ENCODE data around the gene CSNK1G2.

The CSNK1G2 gene

GRCh38 chr19:1967087-1967608 lies 26.2 kb downstream of the CSNK1G2 start:
- no peak for DNase-seq (ENCODE audit: low read depth in 3 of 3, low spot score in 1 of 3)

GRCh38 chr19:1968279-1969175 lies 27.6 kb downstream of the CSNK1G2 start:
- no peak for DNase-seq (ENCODE audit: low read depth in 3 of 3, low spot score in 1 of 3)

GRCh38 chr19:1969176-1970002 lies 28.4 kb downstream of the CSNK1G2 start:
- no peak for DNase-seq (ENCODE audit: low read depth in 3 of 3, low spot score in 1 of 3)

GRCh38 chr19:1970003-1970805 lies 29.2 kb downstream of the CSNK1G2 start:
- DNase-seq (ENCODE audit: low read depth in 3 of 3, low spot score in 1 of 3), result no peak

- no peak for DNase-seq (ENCODE audit: low read depth in 3 of 3, low spot score in 1 of 3)
Measured at GRCh38 chr19:1970806-1971502, 30.0 kb downstream of the CSNK1G2 start.

GRCh38 chr19:1974381-1975161 lies 33.6 kb downstream of the CSNK1G2 start:
- no peak for DNase-seq (ENCODE audit: low read depth in 3 of 3, low spot score in 1 of 3)

- no peak for DNase-seq (ENCODE audit: low read depth in 3 of 3, low spot score in 1 of 3)
Measured at GRCh38 chr19:1975162-1975480, 34.1 kb downstream of the CSNK1G2 start.

GRCh38 chr19:1977120-1977519 lies 36.1 kb downstream of the CSNK1G2 start:
- DNase-seq (ENCODE audit: low read depth in 3 of 3, low spot score in 1 of 3), result no peak

- DNase-seq (ENCODE audit: low read depth in 3 of 3, low spot score in 1 of 3), result no peak
Measured at GRCh38 chr19:1978346-1978894, 37.4 kb downstream of the CSNK1G2 start.

- DNase-seq (ENCODE audit: low read depth in 3 of 3, low spot score in 1 of 3), result no peak
Measured at GRCh38 chr19:1979017-1979416, 38.0 kb downstream of the CSNK1G2 start.

GRCh38 chr19:1979642-1980041 lies 38.7 kb downstream of the CSNK1G2 start:
- DNase-seq (ENCODE audit: low read depth in 3 of 3, low spot score in 1 of 3), result no peak

GRCh38 chr19:1980091-1980808 lies 39.3 kb downstream of the CSNK1G2 start:
- no peak for DNase-seq (ENCODE audit: low read depth in 3 of 3, low spot score in 1 of 3)

GRCh38 chr19:1980809-1981181 lies 39.8 kb downstream of the CSNK1G2 start:
- no peak for DNase-seq (ENCODE audit: low read depth in 3 of 3, low spot score in 1 of 3)

GRCh38 chr19:1981253-1981652 lies 40.3 kb downstream of the CSNK1G2 start:
- no peak for DNase-seq (ENCODE audit: low read depth in 3 of 3, low spot score in 1 of 3)

GRCh38 chr19:1984357-1984756 lies 43.4 kb downstream of the CSNK1G2 start:
- no peak for DNase-seq (ENCODE audit: low read depth in 3 of 3, low spot score in 1 of 3)

- no peak for DNase-seq (ENCODE audit: low read depth in 3 of 3, low spot score in 1 of 3)
Measured at GRCh38 chr19:1985588-1986356, 44.8 kb downstream of the CSNK1G2 start.

- DNase-seq (ENCODE audit: low read depth in 3 of 3, low spot score in 1 of 3), result no peak
Measured at GRCh38 chr19:1986357-1987162, 45.6 kb downstream of the CSNK1G2 start.
